ENCODE data around the gene UBE2J2.
"Not testable (repeated sequence)": the region's sequence is repeated elsewhere in the genome, so short reads cannot be mapped to it uniquely, and the experiment has no call there.

DNA sequence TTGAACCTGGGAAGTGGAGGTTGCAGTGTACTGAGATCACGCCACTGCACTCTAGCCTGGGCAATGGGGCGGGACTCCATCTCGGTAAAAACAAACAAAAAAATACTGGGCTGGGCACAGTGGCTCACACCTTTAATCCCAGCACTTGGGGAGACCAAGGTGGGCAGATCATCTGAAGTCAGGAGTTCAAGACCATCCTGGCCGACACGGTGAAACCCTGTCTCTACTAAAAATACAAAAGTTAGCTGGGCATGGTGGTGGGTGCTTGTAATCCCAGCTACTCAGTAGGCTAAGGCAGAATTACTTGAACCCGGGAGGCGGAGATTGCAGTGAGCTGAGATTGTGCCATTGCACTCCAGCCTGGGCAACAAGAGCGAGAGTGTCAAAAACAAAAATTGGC, 42.5 kb upstream of the UBE2J2 start:
- not testable (repeated sequence) for TF ChIP-seq EZH2 (IDR thresholded peaks at IDR 0.05); FOXP2 (optimal IDR thresholded peaks at IDR 0.05; ENCODE audit: control extremely low read depth, extremely low read length, insufficient read depth); POLR2AphosphoS5 (IDR thresholded peaks at IDR 0.05; ENCODE audit: borderline replicate concordance, low read depth, low read length)
